Measurements from ENCODE around the gene CDK16.

- TF ChIP-seq POLR2AphosphoS5 (IDR thresholded peaks at IDR 0.05; ENCODE audit: insufficient read depth, low read depth, low read length): no peak
- no peak for TF ChIP-seq CTCF (IDR thresholded peaks at IDR 0.05; ENCODE audit: extremely low read depth in 1 of 2, insufficient read depth in 1 of 2, low read depth in 1 of 2, low read length in 2 of 2)
- no peak for TF ChIP-seq POLR2A (IDR thresholded peaks at IDR 0.05; ENCODE audit: low read depth, low read length)
- TF ChIP-seq EZH2 (IDR thresholded peaks at IDR 0.05; ENCODE audit: borderline replicate concordance, low read depth, low read length, severe bottlenecking): no peak
- TF ChIP-seq MAX (IDR thresholded peaks at IDR 0.05; ENCODE audit: insufficient read depth, insufficient read length): no peak
- no peak for TF ChIP-seq JUN (IDR thresholded peaks at IDR 0.05; ENCODE audit: borderline replicate concordance, insufficient read depth, insufficient read length, low read depth)
- TF ChIP-seq GATA2 (IDR thresholded peaks at IDR 0.05; ENCODE audit: insufficient read depth, insufficient read length, low read depth, low read length): no peak
- TF ChIP-seq FOS (IDR thresholded peaks at IDR 0.05; ENCODE audit: borderline replicate concordance, insufficient read depth, low read length): no peak
- no peak for TF ChIP-seq MYC (IDR thresholded peaks at IDR 0.05; ENCODE audit: low read depth, low read length)
Measured at GRCh38 chrX:47184486-47184885, 34.0 kb upstream of the CDK16 start.

Measured in endothelial cell of umbilical vein (primary cell).